GM21360 (cell line): ENCODE data around the gene LRMDA.
"Not testable (repeated sequence)": the region's sequence is repeated elsewhere in the genome, so short reads cannot be mapped to it uniquely, and the experiment has no call there.

ENCODE experiments used
- ATAC-seq: cut with Tn5 transposase; IDR thresholded peaks from one replicate; pipeline ENCODE4 v1.9.1; 2021; ENCODE audit warnings: mild to moderate bottlenecking, moderate library complexity; ENCODE audit not compliant: unreplicated experiment

LRMDA gene

DNA sequence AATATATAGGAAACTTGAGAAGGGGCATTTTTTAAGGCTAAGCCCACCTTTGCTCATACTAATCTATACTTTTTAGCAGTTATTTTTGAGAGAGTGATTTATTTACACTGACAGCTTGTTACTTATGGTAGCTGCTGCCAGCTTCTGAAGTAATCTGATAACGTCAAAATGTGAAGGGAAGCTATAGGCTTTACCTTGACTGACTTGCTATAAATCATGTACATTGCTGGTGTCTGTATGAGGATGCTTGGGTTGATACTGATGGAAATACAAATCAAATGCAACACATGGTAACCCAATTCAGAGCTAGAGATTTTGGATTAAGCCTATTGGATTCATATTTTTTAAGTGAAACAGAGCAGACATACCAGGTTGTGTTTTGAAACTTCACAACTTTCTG is 299.4 kb downstream of the LRMDA start:
- no peak for ATAC-seq

DNA sequence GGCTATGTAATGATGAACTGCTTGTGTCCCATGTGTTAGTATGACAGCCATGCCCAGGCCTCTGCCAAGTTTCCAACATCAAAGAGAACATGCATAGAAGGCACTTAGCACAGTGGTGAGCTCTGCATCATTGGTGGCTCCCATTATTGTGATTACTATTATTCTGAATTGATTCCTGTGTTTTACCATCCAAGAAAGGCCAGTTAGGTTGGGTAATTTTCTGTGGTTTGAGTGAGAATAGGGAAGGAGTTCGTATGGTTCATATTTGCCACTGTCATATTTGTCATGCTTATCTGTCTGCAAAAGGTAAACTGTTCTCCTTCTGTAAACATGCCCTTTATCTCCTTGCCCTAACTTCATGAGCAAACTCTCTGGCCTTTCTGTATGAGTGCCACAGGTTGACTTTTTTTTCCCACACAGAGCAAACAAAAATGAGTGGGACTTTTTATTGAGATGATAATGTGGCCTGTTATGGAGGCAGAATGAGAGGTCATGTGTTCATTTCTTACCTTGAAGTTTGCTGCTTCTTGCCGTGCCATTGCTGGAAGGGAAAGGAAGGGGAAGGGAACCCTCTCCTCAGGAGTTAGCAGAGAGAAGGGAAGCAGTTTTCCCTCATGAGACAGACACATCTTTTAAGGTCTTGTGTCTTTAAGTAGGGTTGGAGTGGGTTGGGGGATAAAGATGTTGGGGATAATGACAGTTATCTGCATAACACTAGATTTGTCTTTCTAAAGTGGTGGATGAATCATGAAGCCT is 301.9 kb downstream of the LRMDA start:
- ATAC-seq = no peak

DNA sequence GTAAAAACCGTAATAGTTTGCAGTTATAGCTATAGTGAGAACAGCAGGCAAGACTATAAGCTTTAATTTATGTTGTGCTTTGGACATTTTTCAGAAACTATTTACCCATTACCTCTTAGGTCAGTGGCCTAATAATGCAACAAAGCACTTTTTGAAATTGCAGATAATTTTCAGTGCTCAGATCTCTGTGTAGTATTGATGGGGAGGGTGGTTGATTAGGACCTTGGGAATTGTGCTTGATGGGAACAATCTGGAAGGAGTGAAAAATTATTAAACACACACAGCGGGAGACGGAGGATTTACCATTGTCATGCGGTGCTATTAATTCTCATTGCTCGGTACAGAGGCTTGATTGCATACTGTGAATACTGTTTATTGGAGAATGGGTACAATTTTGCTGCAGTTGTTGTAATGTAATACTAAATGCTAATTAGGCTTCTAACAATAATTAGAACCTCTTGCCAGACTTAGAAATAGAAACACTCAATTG is 304.8 kb downstream of the LRMDA start:
- ATAC-seq = no peak

DNA sequence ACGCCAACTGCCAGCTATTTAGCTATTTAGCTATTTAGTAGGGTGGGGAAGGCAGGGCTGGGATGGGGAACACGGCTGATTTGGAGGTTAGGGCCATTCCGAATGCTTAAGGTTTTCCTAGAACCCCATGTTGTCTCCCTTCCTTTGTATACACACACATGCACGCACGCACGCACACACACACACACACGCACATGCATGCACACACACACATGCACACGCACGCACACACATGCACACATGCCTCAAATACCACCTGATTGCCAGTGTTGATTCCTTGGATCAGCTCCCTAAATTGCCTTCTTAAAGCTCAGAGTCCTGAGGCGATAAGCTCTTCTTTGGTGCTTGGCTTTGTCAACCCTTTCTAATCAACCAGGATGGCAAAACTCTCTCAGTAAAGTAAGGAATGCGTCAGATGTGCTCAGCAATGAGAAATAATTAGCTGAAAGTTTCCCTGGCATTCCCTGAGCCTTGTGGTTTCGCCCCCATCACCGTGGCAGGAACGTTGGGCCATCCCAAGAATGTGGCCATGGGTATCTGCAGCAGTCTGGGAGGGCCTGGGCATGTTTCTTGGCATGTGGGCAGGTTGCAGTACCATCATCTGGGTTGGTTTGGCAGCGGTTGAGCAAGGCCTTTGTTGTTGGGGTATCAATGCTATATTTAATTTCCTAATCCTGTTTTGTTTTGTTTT is 305.6 kb downstream of the LRMDA start:
- no peak for ATAC-seq

DNA sequence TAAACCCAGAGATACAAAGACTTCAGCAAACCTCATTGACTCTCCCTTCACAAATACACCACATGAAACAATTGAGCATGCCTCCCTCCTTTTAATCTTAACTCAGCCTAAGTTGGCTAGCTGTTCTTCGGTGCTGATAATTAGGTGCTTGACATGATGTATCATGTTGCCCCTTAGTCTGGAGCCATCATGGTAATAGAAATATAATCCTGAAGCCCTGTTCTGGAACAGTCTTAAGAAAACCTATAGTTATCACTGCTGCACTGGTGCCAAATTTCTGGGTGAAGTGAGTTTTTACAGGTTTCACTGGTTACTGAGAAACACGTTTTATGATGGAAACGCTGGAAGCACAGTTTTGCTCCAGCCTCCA is 306.1 kb downstream of the LRMDA start:
- no peak for ATAC-seq

DNA sequence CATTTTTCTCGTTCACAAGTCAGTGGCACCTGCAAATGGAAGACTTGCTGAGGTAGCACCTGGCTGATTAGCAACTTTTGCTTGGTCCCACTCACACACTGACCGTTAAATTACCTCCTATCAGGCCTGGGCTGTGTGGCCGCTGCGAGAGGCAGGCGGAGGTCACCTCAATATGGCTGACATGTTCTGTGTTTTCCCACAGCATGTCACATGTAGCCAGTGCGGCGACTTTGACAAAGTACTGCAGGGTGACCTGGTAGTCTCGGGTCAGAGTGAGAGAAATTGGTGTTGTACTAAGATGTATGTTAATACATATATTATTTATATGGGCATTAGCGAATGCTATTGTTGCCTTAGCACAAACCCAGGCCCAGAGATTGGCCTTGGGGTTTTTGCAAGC is 307.5 kb downstream of the LRMDA start:
- no peak for ATAC-seq

DNA sequence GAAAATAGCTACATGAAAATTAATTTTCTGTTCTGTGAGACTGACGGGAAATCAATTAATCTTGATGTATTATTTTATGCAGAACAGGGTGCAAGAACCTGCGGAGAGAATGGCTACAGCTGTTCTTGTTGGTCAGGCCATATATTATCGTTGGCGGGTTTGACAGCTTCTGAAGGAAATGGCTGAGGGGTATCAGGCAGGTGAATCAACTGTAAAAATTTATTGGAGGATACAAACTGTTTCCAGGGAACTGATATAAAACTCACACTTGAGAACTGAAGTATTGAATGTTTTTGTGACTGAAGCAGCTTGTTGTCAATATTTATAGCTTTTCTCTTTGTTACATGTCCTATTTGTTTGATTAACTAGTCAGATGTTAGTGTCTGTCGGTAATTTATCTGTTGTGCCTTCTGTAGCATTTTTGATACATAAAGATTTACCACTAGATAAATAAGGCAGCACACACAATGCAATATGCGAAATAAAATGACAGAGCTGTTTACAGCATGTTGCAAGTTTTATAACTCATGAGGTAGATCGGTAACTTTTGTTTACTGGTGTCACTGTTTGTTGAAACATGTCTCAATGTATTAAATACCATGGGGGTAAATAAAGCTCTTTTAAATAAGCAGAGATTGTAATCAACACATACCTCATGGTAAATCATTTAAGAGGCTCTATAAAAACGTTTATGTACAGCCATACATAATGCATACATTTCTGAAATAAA is 308.2 kb downstream of the LRMDA start:
- no peak for ATAC-seq

DNA sequence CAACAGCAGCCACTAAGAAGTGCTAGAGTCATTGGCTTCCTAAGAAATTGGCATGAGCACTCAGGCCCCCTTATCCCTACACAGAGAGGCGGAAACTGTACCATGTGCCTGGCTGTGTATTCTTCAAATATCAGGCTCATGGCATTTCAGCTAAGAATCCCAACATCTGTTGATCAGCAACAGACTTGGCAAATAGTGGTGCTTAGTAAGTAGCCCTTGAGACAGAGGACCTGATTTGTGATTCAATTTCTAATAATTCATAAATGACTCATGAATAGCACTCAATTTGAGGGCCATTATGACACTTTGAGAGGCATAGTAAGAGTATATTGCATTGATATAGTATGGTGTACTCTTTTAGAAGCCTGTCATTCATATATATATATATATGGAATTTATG is 309.1 kb downstream of the LRMDA start:
- ATAC-seq = no peak

DNA sequence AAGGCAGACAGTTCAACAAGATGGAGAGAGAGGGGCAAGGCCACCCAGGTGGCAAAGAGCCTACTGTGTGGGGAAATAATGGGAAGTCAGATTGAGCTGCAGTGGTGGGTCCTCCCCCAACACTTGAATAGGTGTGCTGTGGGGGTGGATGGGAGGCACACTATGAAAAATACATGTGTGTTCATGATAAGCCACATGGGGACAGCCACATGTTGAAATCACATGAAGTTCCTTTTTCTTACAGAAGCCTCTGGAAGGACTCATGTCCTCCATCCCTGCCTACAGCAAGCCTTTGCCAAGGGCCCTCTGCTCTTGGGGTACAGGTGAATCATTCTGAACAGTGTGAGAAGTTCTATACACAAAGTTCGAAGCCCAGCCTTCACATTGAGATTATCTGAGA is 310.9 kb downstream of the LRMDA start:
- ATAC-seq = no peak

DNA sequence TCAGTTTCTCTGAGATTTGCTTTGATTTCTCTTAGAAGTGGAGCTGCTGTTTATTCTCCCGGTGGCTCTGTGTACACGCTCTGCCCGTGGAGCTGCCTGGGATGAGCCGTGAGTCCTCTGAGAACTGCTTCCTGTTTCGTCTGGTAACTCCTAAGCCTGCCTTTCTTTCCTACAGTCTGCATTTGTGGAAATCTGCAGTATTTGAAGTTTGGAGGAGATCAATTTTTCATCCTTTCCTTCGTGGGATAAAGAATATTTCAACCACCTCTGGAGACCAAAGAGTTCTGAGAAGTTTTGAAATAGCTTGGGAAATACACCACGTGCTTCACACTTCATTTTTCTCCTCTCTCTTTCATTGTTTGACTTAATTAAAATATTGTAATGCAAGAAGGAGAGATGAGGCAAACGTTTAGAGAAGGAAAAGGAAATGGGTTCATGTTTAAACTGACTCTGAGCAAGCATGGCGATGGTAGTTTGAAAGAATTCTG is 311.9 kb downstream of the LRMDA start:
- no peak for ATAC-seq

DNA sequence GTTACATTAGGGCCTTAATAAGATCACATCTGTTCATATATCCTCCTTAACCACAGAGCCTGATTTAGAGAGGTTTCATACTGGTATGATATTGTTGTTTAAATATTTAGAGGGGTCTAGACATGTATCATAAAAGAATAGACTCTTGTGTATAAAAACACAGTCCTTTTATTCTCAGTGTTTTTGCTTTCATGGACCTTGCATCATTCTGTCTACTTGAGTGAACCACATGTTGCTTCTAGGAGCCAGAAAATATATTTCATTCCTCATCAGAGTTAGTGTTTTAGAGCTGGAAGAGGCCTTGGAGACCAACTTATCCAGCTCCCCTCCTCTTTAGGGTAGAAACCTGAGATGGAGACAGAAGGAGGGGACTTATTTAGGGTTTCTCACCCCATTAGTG is 312.8 kb downstream of the LRMDA start:
- no peak for ATAC-seq

DNA sequence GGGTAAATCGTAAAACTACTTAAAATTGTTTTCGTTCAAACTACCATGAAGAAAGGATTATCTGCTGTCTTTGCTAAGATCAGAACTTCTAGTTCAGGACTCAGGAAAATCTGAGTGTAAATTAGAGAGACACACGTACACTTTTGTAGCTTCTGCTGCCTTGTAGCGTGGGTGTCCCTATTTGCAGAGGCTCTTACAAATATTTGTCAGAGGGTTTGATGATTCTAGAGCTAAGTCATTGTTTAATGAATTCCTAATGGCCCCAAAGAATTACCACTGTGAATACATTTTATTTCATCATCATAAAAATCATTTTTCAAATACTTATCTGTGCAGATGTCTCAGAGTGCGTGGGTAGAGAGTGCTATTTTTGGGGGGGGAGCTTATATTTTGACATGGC is 314.9 kb downstream of the LRMDA start:
- ATAC-seq = no peak

DNA sequence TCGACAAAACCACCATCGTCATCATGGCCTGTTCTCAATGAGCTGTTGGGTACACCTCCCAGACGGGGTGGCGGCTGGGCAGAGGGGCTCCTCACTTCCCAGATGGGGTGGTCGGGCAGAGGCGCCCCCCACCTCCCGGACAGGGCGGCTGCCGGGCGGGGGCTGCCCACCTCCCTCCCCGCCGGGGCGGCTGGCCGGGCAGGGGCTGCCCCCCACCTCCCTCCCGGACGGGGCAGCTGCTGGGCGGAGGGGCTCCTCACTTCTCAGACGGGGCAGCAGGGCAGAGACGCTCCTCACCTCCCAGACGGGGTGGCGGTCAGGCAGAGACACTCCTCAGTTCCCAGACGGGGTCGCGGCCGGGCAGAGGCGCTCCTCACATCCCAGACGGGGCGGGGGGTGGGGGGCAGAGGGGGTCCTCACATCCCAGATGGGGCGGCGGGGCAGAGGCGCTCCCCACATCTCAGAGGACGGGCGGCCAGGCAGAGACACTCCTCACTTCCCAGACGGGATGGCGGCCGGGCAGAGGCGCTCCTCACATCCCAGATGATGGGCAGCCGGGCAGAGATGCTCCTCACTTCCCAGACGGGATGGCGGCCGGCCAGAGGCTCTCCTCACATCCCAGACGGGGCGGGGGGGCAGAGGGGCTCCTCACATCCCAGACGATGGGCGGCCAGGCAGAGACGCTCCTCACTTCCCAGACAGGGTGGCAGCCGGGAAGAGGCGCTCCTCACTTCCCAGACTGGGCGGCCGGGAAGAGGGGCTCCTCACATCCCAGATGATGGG is 318.9 kb downstream of the LRMDA start:
- not testable (repeated sequence) for ATAC-seq

DNA sequence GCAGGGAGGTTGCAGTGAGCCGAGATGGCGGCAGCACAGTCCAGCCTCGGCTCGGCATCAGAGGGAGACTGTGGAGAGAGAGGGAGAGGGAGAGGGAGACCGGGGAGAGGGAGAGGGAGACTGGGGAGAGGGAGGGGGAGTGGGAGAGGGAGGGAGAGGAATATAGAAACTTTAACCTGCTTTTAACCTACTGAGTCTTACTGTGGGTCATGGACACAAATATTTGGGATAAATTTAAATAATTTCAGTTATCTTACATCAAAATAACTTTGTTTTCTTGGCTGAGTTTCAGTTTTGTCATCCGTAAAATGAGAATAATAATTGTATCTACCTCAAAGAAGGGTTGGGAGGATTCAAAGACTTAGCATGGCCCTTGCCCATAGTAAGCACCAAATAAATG is 319.8 kb downstream of the LRMDA start:
- no peak for ATAC-seq

DNA sequence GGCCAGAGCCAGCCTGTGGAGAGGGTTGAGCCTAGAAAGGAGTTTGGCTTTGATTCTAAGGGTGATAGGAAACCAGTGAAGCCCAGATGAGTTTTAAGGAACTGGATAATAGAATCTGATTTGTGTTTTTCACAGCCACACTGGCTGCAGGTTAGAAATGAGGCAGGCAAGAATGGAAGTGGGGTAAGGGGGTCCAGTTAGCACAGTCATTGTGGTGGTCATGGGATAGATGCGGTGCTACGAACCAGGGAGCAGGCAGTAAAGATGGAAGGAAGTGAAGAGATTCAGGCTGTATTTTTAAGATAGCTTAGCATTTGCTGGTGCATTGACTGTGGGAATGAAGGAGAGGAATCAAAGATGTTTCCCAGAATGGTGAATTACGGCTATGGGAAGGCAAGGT is 322.2 kb downstream of the LRMDA start:
- ATAC-seq = no peak

DNA sequence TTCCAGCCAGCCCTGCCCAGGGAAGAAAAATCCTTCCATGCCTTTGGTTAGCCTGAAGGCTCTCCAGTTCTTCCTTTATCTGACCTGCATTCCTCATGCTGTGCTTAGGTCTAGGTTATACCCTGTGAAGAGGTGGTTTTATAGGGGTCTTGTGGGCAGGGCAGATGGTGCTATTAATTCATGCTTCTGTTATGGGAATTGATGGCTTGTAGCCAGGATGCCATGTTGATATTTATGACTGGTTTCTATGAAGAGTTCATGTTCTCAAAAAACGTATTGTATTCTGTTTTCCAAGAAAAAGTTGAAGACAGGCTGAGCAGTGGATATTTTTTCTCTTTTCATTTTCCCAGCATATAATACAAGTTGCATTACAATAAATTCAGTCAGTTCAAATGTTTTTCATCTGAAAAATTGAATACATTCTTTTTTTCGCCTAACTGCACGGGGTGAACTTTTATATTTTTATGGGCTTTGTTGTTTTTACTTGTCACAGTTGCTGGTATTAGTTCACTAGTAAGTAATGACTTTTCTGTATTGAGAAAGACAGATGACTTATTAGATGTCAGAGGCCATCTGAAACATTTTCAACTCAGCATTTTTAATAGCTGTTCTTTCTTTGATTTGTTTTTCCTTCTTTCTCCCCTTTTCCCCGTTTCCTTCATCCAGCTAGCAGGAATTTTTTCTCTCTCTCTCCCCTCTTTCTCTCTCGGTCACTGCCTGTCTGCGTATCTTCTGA is 322.8 kb downstream of the LRMDA start:
- ATAC-seq = no peak

DNA sequence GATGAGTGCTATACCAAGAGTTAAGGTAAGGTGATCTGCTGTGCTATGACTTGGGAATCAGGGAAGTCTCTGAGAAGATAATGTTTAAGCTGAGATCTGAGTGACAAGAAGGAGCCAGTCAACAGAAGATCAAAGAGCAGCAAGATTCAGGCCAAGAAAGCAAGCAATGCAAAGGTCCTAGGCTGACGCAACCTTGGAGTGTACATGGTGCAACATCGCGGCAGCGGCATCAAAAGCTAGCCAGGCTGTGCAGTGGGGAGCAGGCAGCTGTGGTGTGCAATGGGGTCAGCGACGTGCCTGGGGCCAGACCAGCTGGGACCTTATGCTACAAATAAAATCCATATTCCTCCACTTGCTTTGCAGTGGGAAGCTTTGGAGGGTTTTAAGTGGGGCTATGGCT is 324.1 kb downstream of the LRMDA start:
- ATAC-seq = no peak

DNA sequence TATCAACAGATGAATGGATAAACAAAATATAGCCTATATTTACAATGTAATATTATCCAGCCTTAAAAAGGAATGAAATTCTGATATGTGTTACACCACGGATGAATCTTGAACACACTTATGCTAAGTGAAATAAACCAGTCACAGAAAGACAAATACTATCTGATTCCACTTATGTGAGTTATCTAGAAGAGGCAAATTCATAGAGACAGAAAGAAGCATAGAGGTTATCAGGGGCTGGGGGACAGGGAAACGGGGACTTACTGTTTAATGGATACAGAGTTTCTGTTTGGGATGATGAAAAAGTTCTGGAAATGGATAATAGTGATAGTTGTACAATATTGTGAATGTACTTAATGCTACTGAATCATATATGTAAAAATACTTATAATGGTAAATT is 329.9 kb downstream of the LRMDA start:
- no peak for ATAC-seq

DNA sequence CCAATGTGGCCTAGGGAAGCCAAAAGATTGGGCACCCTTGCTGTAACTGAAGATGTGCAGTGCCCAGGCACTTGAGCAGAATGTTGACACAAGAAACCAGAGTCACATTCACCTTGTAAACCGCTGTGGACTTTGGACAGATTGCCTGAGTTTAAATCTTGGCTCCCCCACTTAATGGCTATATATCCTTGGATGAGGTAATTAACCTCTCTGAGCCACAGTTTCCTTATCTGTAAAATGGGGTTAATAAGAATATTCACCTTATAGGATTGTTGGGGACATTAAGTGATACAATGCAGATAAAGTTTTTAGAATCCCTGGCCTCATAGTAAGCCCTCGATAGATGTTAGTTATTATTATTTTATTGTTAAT is 331.0 kb downstream of the LRMDA start:
- no peak for ATAC-seq

DNA sequence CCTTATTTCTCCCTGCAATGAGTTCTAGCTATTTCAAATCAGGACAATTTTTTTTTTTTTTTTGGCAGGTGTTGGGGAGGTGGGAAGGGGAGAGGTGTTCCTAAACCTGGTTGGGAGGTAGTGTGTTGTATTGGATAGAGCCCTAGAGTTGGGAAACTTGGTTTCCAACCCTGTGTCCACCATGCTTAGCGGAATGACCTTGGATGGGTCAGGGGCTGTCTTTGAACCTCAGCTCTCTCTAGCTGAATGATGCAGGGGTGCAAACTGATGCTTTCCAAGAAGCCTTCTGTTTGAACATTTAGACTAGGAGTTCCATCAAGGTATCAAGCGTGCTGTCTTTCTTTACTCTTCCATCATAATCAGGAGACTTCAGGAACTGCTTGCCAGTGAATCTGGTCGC is 332.2 kb downstream of the LRMDA start:
- no peak for ATAC-seq
